Stimulated activated CD8-positive, alpha-beta memory T cell treated with anti-CD3 and anti-CD28 coated beads, Interleukin-7, amount 100 ng/mL, for 48 hours (primary cell): ENCODE results near the gene HIVEP1.

ENCODE experiments used
- DNase-seq, 2 donors: peaks; one replicate each; pipeline ENCODE4 v3.0.0-alpha.2; 2020; ENCODE audit warnings: low read depth in 1 of 2; ENCODE audit errors: extremely low read depth in 1 of 2

The HIVEP1 gene

GRCh38 chr6:11992086-11992485, 20.0 kb upstream of the HIVEP1 start:
- no peak for DNase-seq

- no peak for DNase-seq
Measured at GRCh38 chr6:11994875-11995461, 17.1 kb upstream of the HIVEP1 start.

GRCh38 chr6:11996751-11997150, 15.4 kb upstream of the HIVEP1 start:
- DNase-seq: no peak

GRCh38 chr6:11999246-11999645, 12.9 kb upstream of the HIVEP1 start:
- DNase-seq: no peak

GRCh38 chr6:12000174-12000573, 11.9 kb upstream of the HIVEP1 start:
- DNase-seq: no peak

- no peak for DNase-seq
Measured at GRCh38 chr6:12001004-12001705, 11.0 kb upstream of the HIVEP1 start.

GRCh38 chr6:12001706-12002435, 10.2 kb upstream of the HIVEP1 start:
- DNase-seq: no peak

GRCh38 chr6:12007473-12007872, 4.6 kb upstream of the HIVEP1 start:
- no peak for DNase-seq

GRCh38 chr6:12007887-12008286, 4.2 kb upstream of the HIVEP1 start:
- DNase-seq: no peak

- DNase-seq: peak; percentile 55 to 79
Measured at GRCh38 chr6:12008366-12009179, 3.5 kb upstream of the HIVEP1 start.

GRCh38 chr6:12009180-12009685, 2.9 kb upstream of the HIVEP1 start:
- DNase-seq: no peak

GRCh38 chr6:12009876-12010634, 2.1 kb upstream of the HIVEP1 start:
- DNase-seq: no peak

GRCh38 chr6:12010635-12011275, 1.4 kb upstream of the HIVEP1 start:
- DNase-seq: no peak

- peak; percentile 93 to 96 for DNase-seq
Measured at GRCh38 chr6:12011276-12012037, 655 bp upstream of the HIVEP1 start.

- peak in 1 of 2 donors; percentile 68 for DNase-seq
Measured at GRCh38 chr6:12012558-12013306, 620 bp downstream of the HIVEP1 start.

GRCh38 chr6:12013307-12013719, 1.2 kb downstream of the HIVEP1 start:
- no peak for DNase-seq

- DNase-seq: no peak
Measured at GRCh38 chr6:12014027-12014872, 2.1 kb downstream of the HIVEP1 start.

GRCh38 chr6:12014873-12015149, 2.7 kb downstream of the HIVEP1 start:
- DNase-seq: no peak
